Natural killer cell (primary cell): ENCODE measurements around the gene RASGEF1B. TPM values are rescaled to one million over a fixed set of nuclear protein-coding genes. Genes with fewer than 3 reads are reported as not detected.

Source experiments
- ATAC-seq, 3 donors: fragments of 150-1000 bp in 2 of 3; fragments of 200-7000 bp in 1 of 3; cut with Tn5 transposase; 1 replicate in 1 of 3; 2 replicates in 2 of 3; pipeline ENCODE4 v1.10.0; 2021; ENCODE audit warnings: mild to moderate bottlenecking in 2 of 3, moderate library complexity in 2 of 3
- DNase-seq, 2 donors: peaks; one replicate each; pipeline versions ENCODE4 v3.0.0 to v3.0.0-alpha.2; 2013 to 2021; ENCODE audit warnings: mixed read lengths in 1 of 2
- H3K27ac ChIP-seq: one replicate; pipeline ENCODE4 v1.5.1; 2013; ENCODE audit warnings: mild to moderate bottlenecking, low read length
- H3K27me3 ChIP-seq: one replicate; pipeline ENCODE4 v1.6.1; 2013; ENCODE audit warnings: low read length; ENCODE audit not compliant: control insufficient read depth, insufficient read depth
- H3K36me3 ChIP-seq: one replicate; pipeline ENCODE4 v1.6.1; 2013; ENCODE audit warnings: low read length; ENCODE audit not compliant: control insufficient read depth, insufficient read depth
- H3K4me1 ChIP-seq: one replicate; pipeline ENCODE4 v1.6.1; 2013; ENCODE audit warnings: low read length; ENCODE audit not compliant: control insufficient read depth, insufficient read depth
- H3K4me3 ChIP-seq: one replicate; pipeline ENCODE4 v1.5.1; 2013; ENCODE audit warnings: low read length
- H3K9me3 ChIP-seq: one replicate; pipeline ENCODE4 v1.6.1; 2013; ENCODE audit warnings: low read length; ENCODE audit not compliant: control insufficient read depth, insufficient read depth
- H3K27ac Mint-ChIP-seq, 2 donors: one replicate each; pipeline ENCODE4 v1.8.0; 2022; ENCODE audit warnings: mild to moderate bottlenecking in 2 of 2, mixed read lengths in 2 of 2, moderate library complexity in 1 of 2
- H3K27me3 Mint-ChIP-seq, 2 donors: one replicate each; pipeline ENCODE4 v1.8.0; 2022; ENCODE audit warnings: low read depth in 2 of 2, mixed read lengths in 2 of 2
- H3K36me3 Mint-ChIP-seq: one replicate; pipeline ENCODE4 v1.8.0; 2022; ENCODE audit warnings: mixed read lengths
- H3K4me1 Mint-ChIP-seq, 2 donors: one replicate each; pipeline ENCODE4 v1.8.0; 2022; ENCODE audit warnings: mixed read lengths in 2 of 2
- H3K4me3 Mint-ChIP-seq: one replicate; pipeline ENCODE4 v1.8.0; 2022; ENCODE audit warnings: mild to moderate bottlenecking, moderate library complexity, mixed read lengths
- H3K9me3 Mint-ChIP-seq, 2 donors: one replicate each; pipeline ENCODE4 v1.8.0; 2022; ENCODE audit warnings: mixed read lengths in 2 of 2
- CTCF ChIP-seq: fragments of 200-600 bp; IDR thresholded peaks from one replicate; pipeline ENCODE4 v1.8.0; 2022; ENCODE audit warnings: antibody characterized with exemption
- WGBS: methylation state at CpG from one replicate; pipeline ENCODE4 v1.1.7; 2013; ENCODE audit warnings: missing lambda C conversion rate; ENCODE audit not compliant: insufficient coverage; 5-methylcytosine and 5-hydroxymethylcytosine counted together
- intact Hi-C: fragments of 100-400 bp; cut with micrococcal nuclease; formaldehyde crosslinking; loops from one replicate; pipeline ENCODE4 v1.14.2; 2022
- total RNA-seq, 4 donors: library from RNA; stranded (reverse); fragments of 120-200 nt in 1 of 4; gene quantifications; one replicate each; pipeline versions ENCODE4 v1.2.3 to v1.2.4, GENCODE V29; 2013 to 2022

RASGEF1B gene
- total RNA-seq, 3 donors from 2014 or later (not counting 1 experiment from before 2014, with no cell fraction given), result 42.9 to 106 (median 90.8) TPM

GRCh38 chr4:81490403-81491160 lies 18.9 kb upstream of the RASGEF1B start:
- peaks cover 19% of the 10 kb centered on the region for H3K4me1 ChIP-seq
- peak overlapping the region; percentile 92 for H3K27ac Mint-ChIP-seq
- H3K27ac ChIP-seq, result peak overlapping the region; percentile 88
- ATAC-seq, result peak; percentile 63 to 72 (median 69)
- no peaks in the 10 kb centered on the region for H3K27me3 ChIP-seq
- WGBS, result 21% methylated on average over 2 of the region's 2 CpGs
- H3K9me3 Mint-ChIP-seq, result peaks cover 3 to 4% of the 10 kb centered on the region in 2 donors
- H3K36me3 ChIP-seq, result no peaks in the 10 kb centered on the region
- DNase-seq, result peak in 1 of 2 donors; percentile 72
- no peak for TF ChIP-seq CTCF
- H3K36me3 Mint-ChIP-seq, result no peaks in the 10 kb centered on the region
- peaks cover 5% of the 10 kb centered on the region for H3K9me3 ChIP-seq
- peaks cover 47 to 57% of the 10 kb centered on the region in 2 donors for H3K4me1 Mint-ChIP-seq
- H3K27me3 Mint-ChIP-seq, result no peaks in the 10 kb centered on the region
- H3K4me3 ChIP-seq, result no peak overlapping the region
- intact Hi-C loops, result loop anchor here (5.0 to 10.0 kb wide), 3 partner anchors 882 to 1414 kb away; partner anchors contain the start of genes HNRNPD and THAP9
- H3K4me3 Mint-ChIP-seq, result peak overlapping the region; percentile 76

- no peak overlapping the region for H3K27ac ChIP-seq
- peaks cover 9% of the 10 kb centered on the region for H3K4me1 ChIP-seq
- peaks cover 4% of the 10 kb centered on the region for H3K9me3 ChIP-seq
- Mint-ChIP-seq H3K9me3 (no peaks in the 10 kb centered on the region), H3K27me3 (no peaks in the 10 kb centered on the region), H3K27ac (no peak overlapping the region), H3K4me1 (peaks cover 20 to 27% of the 10 kb centered on the region in 2 donors), H3K36me3 (no peaks in the 10 kb centered on the region), H3K4me3 (no peak overlapping the region)
- ATAC-seq (no peak), DNase-seq (no peak)
- H3K36me3 ChIP-seq, result no peaks in the 10 kb centered on the region
- no peak overlapping the region for H3K4me3 ChIP-seq
- WGBS, result 100% methylated on average over 1 of the region's 1 CpG
- TF ChIP-seq CTCF, result no peak
- intact Hi-C loops, result no loop called here
- no peaks in the 10 kb centered on the region for H3K27me3 ChIP-seq
Observed at GRCh38 chr4:81486502-81486901, 14.8 kb upstream of the RASGEF1B start.

- Mint-ChIP-seq H3K36me3 (no peaks in the 10 kb centered on the region), H3K27me3 (no peaks in the 10 kb centered on the region), H3K27ac (no peak overlapping the region), H3K9me3 (no peaks in the 10 kb centered on the region), H3K4me1 (peaks cover 15 to 18% of the 10 kb centered on the region in 2 donors), H3K4me3 (no peak overlapping the region)
- H3K27me3 ChIP-seq, result no peaks in the 10 kb centered on the region
- DNase-seq (no peak), ATAC-seq (no peak)
- intact Hi-C loops, result no loop called here
- no peaks in the 10 kb centered on the region for H3K9me3 ChIP-seq
- no peak overlapping the region for H3K4me3 ChIP-seq
- 82% methylated on average over 4 of the region's 5 CpGs for WGBS
- no peak for TF ChIP-seq CTCF
- H3K27ac ChIP-seq, result no peak overlapping the region
- peaks cover 3% of the 10 kb centered on the region for H3K4me1 ChIP-seq
- H3K36me3 ChIP-seq, result no peaks in the 10 kb centered on the region
Observed at GRCh38 chr4:81485310-81485980, 13.7 kb upstream of the RASGEF1B start.
